GM21825 (cell line): ENCODE data around the gene EDEM1.
"Not testable (repeated sequence)": the region's sequence is repeated elsewhere in the genome, so short reads cannot be mapped to it uniquely, and the experiment has no call there.

Source experiments
- ATAC-seq: cut with Tn5 transposase; IDR thresholded peaks from one replicate; pipeline ENCODE4 v1.9.1; 2021; ENCODE audit warnings: mild to moderate bottlenecking, moderate library complexity; ENCODE audit not compliant: unreplicated experiment

EDEM1 gene

DNA sequence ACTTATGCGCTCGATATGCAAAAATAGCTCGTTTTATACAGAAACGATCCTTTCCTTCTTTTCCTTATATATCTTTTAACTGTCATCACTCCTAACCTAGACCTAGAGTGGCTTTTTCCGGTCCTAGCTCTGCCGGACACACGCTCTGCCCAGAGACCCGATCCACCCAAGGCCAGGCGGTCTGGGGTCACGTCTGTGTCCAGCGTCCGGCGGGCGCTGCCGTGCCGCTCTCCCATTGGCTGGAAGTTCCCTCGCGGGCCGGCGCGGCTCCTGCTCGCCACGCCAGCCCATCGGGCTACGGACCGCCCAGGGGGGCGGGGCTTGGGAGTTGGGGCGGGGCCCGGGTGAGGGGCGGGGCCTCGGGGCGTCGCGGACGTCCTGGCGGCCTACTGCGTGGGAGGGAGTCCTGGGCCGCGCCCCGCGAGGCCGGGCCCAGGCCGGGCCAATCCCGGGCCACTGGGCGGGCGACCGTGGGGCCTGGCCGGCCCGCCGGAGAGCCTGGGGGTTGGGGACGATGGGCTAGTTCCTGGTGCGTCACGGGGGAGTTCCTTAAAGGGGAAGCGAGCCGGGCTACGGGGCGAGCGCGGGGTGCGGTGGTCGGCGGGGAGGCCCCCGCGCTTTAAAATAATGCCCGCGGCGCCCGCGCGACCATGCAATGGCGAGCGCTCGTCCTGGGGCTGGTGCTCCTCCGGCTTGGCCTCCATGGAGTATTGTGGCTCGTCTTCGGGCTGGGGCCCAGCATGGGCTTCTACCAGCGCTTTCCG lies at the start of gene EDEM1:
Gene EDEM1 (plus strand): TSS at position 552 of the 764 bp plus-strand sequence. CDS start 99 bp downstream, at position 651.
- ATAC-seq = peak; percentile 79

GRCh38 chr3:5138214-5138981 lies 49.1 kb upstream of the EDEM1 start:
- no peak for ATAC-seq

- ATAC-seq = peak; percentile 49
Measured at GRCh38 chr3:5140230-5140621, 47.3 kb upstream of the EDEM1 start.

GRCh38 chr3:5140839-5141238 lies 46.7 kb upstream of the EDEM1 start:
- ATAC-seq = no peak

DNA sequence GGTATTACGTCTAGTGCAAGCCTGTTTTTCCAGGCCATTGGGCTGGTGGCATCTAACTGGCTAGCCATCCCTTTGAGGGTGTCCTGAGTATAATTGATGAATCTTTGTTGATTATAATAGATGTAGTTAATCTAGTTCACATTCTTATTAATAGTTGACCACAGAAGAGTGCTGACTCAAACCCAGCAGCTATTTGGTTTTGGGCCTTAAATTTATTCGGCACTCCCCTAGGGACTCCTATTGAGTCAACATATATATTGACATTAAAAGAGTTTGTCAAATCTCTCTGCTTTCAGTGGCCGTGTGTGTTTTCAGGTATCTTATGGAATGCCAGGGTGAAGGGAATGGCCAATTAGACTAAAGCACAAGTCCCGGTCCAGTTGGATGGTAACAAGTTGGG lies 45.7 kb upstream of the EDEM1 start:
- ATAC-seq = no peak

DNA sequence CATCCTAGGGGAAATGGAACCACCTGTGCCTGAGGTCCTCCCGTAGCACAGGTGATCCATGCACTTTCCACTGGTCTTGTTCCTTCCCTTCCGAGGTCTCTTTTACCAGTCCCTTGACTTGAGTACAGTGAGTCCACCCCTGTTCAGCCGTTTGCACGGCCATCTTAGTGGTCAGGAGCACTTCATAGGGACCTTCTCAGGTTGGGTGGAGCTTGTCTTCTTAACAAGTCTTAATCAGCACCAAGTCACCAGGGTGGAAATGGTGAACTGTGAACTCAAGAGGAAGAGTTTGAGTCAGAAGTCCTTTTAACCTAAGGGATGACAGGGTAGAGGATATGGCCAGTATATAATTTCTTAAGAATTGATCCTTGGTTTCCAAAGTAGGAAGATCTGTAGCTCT lies 44.0 kb upstream of the EDEM1 start:
- ATAC-seq = no peak

- ATAC-seq = no peak
Measured at GRCh38 chr3:5144316-5144994, 43.1 kb upstream of the EDEM1 start.

DNA sequence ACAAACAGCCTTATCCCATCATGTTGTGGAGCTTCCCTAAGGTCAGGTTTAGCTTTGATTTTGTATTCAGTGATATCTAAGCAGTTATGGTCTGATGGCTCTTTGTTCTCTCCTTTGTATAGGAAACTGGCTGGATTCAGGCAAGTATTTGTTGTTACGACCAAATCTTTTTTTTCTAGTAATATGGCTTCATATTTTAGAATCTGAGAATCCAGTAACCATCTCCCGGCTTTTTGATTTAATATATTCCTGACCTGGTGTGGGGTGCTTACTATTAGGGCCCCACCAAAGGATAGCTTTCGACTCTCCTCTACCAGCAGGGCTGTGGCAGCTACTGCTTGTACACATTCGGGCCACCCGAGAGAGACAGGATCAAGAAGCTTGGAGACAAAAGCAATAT lies 42.4 kb upstream of the EDEM1 start:
- ATAC-seq = no peak

GRCh38 chr3:5147152-5147551 lies 40.4 kb upstream of the EDEM1 start:
- ATAC-seq = not testable (repeated sequence)

DNA sequence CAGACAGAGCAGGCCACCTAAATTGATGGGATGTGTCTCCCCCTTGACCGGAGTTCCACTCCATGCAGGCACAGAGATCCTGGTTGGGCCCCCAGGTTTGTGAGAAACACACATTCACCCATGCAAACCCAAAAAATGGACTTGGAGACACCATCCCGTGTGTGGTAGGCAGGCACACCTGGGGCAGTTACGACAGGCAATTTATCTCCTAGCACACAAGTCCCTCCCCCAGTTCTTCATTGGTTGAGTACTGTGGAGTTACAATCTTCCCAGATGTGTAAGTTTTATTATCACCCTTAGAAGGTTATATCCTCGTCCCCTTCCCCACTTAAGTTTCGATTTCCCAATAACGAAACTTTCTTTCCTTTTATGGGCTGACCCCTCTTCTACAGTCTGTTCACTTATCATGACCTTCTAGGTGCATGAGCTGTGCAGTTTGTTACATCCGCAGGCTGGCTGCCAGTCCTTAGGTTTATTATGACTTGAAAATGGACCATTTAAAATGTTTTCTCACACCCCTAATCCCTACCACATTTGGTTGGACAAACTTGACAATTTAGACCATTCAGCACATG lies 38.1 kb upstream of the EDEM1 start:
- no peak for ATAC-seq

DNA sequence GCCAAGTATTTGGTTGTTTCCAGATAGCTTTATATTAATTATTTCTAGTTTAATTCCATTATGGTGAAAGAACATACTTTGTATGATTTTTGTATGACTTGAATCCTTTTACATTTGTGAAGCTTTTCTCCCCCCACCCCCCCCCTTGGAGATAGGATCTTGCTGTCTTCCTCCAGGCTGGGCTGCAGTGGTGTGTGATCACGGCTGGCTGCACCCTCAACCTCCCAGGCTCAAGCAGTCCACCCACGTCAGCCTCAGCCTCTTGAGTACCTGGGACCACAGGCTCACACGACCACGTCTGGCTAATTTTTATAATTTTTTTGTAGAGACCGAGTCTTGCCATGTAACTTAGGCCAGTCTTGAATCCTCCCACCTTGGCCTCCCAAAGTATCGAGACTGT lies 35.9 kb upstream of the EDEM1 start:
- ATAC-seq = no peak

DNA sequence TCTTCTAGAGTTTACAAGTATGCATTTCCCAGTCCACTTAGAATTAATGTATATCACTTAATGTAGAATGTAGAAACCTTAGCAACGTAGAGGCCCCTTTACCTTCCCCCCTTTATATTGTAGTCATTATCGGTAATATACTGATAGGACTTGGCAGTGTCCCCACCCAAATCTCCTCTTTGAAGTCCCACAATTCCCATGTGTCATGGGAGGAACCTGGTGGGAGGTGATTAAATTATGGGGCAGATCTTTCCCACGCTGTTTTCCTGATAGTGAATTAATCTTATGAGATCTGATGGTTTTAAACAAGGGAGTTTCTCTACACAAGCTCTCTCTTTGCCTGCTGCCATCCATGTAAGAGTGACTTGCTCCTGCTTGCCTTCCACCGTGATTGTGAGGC lies 34.4 kb upstream of the EDEM1 start:
- ATAC-seq = no peak

- ATAC-seq = no peak
Measured at GRCh38 chr3:5155241-5155640, 32.3 kb upstream of the EDEM1 start.

GRCh38 chr3:5160321-5160720 lies 27.2 kb upstream of the EDEM1 start:
- ATAC-seq = no peak

GRCh38 chr3:5160940-5161858 lies 26.3 kb upstream of the EDEM1 start:
- no peak for ATAC-seq

DNA sequence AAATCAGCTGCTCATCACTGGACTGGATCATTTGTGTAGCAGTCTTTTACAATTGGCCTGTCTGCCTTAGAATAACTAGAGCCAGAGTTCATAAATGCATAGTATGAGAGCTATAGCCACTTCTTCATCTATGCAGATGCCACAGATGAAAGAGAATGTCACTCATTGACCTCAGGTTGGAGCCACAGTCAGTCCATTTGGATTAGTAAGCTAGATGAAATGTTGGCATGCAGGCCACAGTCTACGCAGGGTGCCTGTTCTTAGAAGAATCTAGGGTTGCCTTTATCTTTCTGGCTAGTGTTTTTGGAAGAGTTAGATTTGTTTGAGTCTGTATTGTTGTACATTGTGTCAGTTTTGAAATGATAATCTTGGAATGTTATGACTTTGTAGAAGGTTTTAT lies 25.4 kb upstream of the EDEM1 start:
- no peak for ATAC-seq

DNA sequence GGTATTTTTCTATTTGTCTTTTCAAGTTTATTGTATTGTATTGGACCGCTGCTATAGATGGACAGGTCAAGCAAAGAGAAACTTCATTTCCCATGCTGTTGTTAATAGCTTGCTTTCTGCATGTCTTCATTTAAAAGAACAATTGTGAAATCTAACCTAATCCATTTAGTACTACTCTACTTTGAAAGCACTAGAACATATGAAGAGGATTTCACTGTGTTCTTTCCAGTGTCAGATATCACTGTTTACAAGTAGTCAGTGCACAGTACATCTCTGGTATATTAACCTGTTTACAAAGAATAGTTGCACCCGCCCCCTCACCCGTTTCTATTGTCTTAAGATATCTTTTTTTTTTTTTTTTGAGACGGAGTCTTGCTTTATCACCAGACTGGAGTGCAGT lies 21.8 kb upstream of the EDEM1 start:
- ATAC-seq = no peak

DNA sequence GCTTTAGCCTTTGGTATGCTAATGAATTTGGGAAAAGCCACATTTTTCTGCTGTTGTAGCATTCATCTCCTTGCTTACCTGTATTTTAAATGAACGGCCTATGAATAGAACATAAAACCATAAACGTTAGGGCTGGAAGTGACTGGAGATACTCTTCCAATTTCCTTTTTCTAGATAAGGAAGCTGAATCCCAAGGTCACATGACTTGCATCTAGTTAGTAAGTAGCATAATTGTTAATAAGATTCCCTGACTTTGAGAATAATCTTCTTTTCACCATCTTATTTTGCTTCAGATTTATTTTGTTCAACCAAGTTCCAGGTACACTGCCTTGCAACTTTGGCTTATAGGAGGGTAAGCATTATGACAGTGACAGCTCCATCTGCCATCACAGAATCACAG lies 20.7 kb upstream of the EDEM1 start:
- ATAC-seq = no peak

- no peak for ATAC-seq
Measured at GRCh38 chr3:5168110-5168509, 19.4 kb upstream of the EDEM1 start.

GRCh38 chr3:5169807-5170206 lies 17.7 kb upstream of the EDEM1 start:
- ATAC-seq = no peak
